ENCODE measurements around the gene SPRR3.

SPRR3 gene, protein sequence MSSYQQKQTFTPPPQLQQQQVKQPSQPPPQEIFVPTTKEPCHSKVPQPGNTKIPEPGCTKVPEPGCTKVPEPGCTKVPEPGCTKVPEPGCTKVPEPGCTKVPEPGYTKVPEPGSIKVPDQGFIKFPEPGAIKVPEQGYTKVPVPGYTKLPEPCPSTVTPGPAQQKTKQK

DNA sequence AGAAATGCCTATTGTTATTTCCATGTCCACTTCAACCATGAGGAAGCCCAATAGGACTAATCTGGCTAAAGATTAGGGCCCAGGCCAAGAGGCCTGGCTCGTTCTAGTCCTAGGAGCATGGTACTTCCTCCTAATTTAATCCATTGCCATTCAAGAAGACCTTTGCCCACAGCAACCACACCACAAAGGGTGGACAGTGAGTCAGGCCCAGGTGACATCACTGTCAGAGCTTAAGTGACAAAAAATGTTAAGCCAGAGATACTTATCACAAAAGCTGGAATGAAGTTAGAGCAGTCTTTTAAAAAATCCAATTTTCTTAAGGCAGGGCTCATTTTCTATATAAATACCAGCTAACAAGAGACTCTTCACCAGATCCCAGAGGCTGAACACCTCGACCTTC, at the start of gene SPRR3:
Gene SPRR3 (plus strand): TSS at position 368 of the 400 bp plus-strand sequence. CDS start 1,272 bp downstream, outside the sequence.
- no peak for DNase-seq

DNA sequence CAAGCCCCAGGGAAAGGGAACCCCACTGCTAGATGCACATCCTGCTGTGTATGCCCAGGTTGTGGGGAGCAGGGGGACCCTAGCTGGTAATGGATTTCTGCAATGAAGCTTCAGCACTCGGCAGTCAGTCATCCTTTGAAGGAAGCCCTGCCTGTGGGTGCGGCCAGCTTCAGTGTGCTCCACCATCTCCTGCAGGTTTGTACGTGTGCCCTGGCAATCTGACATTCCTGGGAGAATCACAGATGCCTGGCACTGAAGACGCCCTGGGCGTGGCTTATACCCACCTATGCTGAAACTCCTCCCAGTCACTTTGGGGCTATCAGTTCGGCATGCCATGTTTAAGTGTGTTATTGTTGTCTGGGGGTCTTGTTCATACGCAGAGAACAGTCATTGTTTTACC, 47.8 kb upstream of the SPRR3 start:
- no peak for DNase-seq

DNA sequence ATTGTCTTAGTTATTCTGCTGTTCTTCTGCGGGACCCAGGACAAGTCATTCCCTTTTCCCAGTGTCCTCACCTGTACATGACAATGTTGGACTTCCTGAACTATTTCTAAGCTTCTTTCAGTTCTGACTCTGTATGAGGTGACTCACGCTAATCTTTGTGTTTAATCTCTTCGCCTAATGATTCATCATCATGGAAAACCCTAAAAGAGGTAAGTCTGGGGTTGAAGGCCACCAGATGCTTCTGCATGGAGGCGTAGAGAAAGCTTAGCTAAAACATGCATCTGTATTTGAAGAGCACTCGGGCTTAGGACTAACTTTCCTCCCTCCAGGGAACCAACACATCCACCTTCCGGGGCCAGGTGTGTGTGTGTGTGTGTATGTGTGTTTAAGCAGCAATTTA, 47.1 kb upstream of the SPRR3 start:
- DNase-seq, result no peak

DNA sequence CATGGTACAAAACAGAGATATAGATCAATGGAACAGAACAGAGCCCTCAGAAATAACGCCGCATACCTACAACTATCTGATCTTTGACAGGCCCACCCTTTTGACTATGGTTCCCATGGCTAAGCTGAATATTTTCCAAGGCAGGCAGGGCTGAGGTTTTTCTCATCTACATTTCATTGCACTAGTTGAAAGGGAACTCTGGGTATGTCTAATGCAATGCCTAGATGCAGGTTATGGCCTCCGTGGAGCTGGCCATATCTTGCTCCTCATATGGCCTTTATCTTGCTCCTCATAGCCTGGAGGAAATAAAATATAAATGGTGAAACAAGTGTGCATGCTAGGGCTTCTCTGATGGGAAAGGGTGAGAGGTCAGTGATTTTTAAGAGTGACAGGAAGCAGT, 44.0 kb upstream of the SPRR3 start:
- no peak for DNase-seq

DNA sequence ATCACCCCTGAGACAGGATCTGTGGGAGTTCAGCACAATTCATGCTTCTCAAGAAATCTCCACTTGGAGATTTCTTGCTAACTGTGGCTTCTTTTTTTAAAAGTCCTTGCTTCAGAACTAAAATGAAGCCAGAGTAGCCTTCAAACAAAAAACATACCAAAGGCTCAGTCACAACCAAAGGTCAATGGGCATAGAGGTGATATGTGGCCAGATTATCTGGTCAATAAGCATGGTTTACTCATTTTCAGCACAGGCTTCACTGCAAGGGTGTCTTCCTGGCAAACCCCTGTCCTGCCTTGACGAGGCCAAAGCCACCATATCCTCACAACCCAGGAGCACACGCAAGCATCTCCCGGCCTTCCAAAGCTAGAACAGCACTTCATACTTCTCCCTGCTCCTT, 42.3 kb upstream of the SPRR3 start:
- DNase-seq, result no peak

DNA sequence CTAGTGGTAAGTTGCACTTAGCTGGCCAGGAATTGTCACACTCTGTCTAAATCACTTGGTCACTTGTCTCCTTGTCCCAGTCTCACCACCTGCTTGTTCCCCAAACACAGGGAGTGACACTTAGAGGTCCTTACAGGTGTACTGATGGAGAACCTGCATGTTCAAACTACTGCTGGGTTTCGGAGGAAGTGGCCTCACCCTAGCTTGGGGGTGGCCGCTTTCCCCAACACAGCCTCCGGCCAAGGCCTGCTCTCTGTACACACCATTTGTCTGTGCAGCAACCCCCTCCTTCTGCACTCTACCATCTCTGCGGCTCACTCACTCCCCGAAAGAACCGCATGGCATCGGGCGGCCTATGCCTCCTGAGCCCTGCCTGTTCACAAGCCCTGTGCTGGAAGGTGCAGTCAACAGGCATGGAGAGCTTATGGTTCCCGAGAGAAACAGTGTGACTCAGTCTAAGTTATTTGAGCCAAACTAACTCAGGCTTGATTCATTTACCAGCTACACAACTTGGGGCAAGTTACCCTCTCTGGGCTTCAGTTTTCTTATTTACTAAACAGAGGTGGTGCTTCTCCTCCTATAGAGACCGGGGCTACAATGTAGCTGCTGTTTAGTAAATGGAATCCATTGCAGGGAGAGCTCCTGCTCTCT, 41.6 kb upstream of the SPRR3 start:
- DNase-seq, result no peak

DNA sequence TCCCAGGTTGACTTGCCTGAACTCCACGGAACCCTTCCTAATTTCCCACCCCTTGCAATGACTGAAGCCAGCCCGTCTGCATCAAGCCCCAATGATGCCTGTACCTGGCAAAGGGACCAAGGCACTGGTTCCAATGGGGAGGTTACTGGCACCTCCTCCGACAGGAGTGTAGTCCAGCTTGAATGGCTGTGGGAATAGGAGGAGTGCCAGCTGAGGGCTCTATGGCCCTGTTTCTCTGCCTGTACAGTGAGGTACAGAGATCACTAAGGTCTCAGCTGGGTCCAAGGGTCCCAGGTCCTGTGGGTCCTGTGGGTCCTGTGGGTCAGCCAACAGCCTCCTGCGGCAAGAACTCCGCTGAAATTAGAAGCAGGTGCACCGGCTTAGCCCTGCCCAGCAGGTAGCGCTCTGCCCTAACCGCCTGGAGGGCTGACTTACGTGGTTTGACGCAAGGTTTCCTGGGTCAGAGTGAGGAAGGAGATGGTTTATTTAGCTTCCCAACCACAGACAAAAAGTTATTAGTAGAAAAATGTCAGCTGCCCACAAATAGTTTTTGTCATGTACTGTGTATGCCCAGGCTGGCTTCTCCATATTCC, 41.0 kb upstream of the SPRR3 start:
- DNase-seq, result no peak

DNA sequence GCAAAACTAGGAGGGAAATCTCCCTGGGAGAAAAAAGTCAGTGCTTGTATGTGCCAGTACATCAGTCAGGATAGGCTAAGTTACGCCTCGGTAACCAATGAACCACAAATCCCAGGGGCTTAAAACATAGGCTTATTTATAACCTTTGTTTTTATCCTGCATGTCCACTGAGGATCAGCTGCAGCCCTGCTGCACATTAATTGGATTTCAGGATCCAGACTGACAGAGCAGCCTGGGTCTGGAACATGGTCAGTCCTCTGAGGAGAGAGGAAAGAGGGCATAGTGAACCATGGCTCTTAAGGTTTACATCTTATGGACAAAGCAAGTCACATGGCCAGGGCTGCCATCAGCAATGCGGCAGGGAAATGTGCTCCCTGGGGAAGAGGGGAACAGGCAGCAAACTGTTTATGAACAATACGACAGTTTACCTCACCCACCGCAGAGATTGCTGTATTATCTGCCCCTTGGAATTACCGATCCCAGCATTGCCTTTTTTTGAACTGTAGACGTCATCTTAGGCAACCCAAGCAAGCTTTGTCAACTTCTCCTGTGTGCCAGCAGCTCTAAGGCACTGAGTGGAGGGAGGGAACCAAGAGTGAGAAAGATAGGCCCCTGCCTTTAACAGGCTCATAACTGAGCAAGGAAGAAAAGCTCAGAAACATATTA, 40.2 kb upstream of the SPRR3 start:
- no peak for DNase-seq

DNA sequence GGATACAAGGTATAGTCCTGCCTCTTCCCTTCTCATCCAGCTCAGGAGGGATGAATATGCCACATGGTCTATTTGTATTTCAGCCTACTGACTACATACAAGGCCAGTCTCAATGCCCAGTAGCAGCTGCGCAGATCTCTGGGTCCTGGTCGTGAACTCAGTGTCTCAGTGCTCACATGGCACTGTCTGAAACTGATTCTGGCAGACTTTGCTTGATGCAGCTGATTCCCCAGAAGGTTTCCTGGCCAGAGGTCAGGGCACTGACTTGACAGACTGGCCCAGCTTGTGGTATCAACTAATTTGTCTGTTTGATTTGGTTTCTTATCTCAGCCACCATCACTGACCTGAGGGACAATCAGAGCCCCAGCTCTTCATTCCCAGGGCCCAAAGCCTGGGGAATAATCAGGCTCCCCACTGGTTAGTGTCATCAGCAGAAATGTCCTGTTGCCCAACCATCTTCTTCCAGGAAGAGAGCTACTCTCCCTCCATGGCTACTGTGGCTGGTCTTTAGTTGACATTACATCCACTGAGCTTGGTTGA, 38.6 kb upstream of the SPRR3 start:
- DNase-seq, result no peak

DNA sequence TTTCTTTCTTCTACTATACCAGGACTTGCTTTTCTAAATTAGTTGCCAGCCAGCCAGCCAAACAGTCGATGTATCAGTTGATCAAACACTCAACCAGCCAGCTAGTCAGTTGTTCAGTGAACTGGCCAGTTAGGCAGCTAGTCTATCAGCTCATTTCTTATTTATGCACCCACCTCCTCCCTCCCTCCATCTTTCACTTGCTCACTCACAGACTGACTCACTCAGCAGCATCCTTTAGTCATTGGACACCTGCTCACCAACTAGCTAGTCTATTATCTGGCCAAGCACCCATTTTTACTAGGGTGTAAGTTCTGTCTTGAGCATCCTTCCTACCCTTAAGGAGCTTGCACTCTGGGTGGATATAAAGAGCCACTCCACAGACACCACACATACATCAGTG, 37.0 kb upstream of the SPRR3 start:
- DNase-seq, result no peak

DNA sequence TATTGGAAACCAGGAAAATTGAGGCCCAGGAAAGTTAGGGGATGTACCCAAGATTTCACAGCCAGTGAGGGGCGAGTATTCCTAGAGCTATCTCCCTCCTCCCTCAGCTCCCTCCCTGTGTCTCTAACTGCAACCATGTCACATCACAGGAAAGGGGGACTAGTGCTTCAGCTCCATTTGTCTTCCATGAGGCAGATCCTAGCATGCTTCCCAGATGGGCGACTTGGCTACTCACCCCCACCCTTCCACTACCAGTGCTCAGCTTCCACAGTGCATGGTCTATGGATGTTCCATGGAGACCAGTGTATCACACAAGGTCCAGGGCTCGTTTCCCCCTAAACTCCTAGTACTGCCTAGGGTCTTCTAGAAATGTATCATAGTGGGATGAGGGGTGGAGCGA, 35.7 kb upstream of the SPRR3 start:
- no peak for DNase-seq

DNA sequence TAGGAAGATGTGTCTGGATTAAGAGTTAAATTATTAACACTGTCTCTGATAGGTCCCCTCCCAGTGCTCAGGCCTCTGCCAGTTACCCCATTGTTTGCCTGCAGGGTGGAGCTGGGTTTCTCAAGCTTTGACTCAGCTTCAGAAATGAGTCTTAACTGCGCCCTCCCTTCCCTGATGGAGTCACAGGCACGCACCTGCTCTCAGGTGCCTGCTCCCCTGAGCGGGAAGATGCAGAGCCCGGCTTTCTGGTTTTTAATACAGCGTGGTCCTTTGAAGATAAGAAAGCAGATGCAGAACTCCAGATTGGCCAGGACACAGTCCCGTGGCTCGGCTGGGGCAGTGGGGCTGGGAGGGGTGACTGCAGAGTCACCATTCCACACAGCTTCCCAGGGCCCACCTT, 34.3 kb upstream of the SPRR3 start:
- no peak for DNase-seq

DNA sequence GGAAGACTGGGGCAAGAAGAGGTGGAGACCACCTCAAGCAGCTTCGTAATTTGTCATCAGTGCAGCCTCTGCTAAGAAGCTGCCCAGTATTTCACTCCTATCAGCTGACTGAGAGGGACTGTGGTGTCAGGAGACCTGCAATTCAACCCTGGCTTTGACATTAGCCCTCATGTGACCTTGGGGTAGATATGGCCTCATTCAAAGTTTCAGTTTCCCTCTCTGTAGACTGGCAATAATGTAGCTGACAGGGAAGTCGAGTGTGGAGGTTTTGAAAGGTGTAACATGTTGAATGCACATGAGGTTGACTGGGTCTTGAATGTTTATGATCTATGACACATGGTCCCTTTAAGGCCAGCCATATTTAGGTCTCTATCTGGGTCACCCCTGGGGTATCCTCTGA, 33.3 kb upstream of the SPRR3 start:
- no peak for DNase-seq

DNA sequence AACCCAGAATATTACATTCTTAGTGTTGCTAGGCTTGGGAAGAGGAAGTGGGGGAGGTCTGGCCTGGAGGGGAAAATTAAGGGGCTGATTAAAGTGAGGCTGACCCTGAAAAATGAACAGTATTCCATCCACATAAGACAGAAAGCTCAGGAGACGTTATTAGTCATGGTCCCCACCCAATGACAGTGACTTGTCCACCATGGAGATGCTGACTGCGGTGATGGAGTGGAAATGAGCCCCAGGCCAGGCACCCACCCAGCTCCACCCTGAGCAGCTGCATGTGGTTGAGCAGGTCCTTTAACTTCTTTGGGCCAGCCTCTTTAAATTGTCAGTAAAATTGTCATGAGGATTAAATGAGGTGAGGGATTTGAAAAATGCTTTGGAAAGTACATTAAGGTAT, 32.5 kb upstream of the SPRR3 start:
- no peak for DNase-seq

DNA sequence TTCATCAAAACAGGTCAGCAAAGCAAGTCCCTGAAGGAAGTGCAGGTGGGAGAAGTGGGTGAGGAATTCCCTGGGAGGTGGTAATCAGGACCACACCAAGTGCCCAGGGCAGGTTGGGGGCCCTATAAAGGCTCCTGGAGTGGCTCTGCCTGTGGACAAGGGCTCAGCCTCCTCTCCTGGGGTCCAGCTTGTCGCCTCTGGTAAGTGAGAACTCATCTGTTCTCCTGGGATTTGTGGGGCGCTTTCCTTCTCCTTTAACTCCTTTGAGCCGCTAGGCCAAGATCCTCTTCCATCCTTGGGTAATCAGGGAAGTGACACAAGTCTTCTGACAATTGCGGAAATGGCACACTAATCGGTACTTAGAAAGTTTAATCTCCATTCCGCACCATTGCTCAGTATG, 31.1 kb upstream of the SPRR3 start, which contains the start of gene SPRR4:
Gene SPRR4 (plus strand): TSS at position 154 of the 400 bp plus-strand sequence. CDS start 1,243 bp downstream, outside the sequence.
- DNase-seq, result no peak

DNA sequence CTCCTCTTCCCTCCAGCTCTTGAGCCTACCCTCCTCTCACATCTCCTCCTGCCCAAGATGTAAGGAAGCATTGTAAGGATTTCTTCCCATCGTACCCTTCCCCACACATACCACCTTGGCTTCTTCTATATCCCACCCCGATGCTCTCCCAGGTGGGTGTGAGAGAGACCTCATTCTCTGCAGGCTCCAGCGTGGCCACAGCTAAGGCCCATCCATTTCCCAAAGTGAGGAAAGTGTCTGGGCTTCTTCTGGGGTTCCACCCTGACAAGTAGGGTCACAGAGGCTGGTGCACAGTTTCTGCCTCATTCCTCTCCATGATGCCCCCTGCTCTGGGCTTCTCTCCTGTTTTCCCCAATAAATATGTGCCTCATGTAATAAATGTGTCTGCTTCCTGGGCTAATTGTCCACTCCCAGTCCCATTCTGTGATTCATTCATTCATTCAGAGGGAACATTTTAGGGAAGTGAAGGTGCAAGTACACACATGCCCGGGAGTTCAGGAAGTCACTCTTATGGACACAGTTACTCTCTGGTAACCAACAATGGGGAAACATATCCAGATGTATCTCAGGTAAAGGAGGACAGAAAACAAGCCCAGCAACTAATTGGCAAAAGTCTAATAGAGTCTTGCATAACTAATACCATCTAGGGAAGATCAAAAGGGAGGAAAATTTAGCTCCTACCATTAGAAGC, 29.2 kb upstream of the SPRR3 start:
- DNase-seq, result no peak

DNA sequence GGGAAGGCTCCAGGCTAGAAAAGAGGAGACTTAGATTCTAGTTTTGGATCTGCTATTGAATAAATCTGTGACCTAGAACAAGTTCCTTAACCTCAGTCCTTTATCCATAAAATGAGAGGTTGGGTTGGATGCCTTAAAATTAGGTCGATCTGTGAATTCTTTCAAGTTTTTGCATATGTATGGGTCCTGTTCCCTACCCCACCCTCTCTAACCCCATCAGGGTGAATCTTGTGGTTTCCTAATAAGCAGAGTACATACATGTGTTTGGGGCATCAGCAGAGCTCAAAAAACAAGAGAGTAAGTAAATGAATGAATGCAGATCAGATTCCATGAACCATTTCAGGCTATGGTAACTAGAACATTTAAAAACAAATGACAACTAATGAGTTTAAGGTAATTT, 24.9 kb upstream of the SPRR3 start:
- no peak for DNase-seq

DNA sequence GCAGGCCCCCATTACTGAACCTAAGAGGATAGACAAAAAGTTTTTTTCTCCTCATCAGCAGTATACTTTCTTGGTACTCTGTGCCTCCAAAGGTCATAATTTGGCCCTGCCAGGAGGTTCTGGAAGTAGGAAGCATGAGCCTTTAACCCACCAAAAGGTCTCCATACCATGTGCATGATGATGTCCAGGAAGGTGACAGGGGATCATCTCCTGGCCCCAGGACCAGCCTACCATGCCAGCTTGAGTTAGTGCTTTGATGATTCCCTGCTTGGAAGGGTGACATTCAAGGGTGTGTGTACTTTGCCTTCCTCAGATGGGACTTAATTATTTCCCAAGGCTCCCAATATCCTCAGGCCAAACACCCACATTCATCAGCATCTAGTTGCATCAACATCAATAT, 23.9 kb upstream of the SPRR3 start:
- no peak for DNase-seq

DNA sequence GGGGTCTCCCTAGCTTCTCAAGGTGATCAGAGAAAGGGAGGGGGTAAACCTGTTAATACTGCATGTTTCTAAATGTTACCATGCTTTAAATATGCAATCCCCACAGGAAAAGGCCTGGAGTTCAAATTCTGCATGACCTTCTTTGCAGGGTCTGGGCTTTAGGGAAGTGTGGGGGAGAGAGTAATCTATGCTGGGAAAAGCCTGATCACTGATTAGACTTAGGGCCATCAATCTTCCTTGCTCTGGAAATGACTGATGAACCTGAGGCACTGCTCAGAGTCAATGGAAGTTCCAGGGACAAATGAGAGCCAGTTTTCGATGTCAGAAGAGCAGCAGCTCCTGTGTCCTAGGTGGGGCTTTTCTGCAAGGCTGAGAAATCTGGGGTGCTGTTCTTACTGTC, 20.9 kb upstream of the SPRR3 start:
- DNase-seq, result no peak

DNA sequence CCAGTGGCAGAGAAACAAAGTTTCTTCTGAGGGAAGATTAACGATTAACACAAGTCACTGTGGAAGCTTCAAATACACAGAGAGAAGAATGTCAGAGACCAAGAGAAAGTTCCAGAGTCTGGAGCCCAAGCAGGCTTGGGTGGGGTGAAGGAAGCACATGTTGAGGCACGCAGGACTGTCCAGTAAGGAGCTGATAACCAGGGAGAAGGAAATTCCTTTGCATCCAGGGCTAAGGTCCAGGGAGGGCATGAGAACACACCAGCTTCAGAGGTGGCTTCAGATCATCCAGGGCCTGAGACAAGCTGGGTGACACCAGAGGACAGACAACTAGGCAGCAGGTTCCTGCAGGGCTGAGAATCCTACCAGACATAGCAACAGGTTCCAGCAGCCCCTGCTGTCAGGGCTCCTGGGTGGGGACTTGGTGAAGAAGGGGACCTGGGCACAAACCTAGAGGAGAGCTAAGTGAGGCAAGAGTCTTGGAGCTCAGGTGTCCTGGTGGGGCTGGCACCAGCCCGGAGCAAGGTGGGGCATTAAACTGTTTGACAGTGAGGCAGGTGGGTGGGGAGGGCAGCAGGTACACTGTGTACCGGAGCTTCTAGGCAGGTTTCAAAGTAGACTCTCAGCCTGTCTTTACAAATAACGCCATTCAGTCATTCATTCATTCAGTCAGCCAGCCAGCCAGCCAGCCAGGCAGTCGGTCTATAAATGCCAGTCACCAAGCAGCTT, 20.2 kb upstream of the SPRR3 start:
- DNase-seq, result no peak

DNA sequence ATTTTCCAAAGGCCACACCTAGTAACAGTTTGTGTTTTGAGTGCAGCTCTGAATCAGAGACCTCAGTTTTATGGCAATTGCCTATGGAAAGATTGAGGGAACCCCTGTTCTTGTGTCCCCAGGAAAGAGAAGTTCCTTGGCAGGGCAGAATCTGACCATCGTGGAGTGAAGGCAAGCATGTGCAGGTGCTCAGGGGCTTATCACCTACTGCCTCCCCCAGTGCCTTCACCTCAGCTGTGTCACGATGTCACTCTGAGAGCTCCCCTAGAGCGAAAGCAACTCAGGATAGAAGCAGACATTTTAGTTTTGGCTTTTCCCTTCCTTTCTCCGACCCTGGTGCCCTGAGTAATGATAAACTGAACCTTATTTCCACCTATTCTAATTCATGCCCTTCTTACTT, 19.5 kb upstream of the SPRR3 start:
- DNase-seq, result no peak

DNA sequence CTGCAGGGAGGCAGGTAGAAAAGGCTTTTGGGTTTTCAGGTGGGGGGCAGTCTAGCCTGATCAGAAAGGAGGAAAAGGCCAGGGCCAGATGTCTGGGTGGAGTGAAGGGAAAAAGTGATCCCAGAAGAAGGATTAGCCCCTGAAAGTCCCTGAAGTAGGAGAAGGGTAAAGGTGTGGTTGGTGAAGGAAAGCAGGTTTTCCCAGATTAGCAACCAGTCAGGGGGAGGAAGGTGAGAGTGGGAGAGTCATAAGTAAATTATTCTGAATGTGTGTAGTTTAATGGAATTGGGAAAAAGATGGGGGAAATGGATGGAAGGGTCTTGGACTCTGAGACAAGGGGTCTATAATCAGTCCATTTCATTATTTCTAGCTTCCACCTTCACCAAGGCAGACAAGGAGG, 18.3 kb upstream of the SPRR3 start:
- no peak for DNase-seq

DNA sequence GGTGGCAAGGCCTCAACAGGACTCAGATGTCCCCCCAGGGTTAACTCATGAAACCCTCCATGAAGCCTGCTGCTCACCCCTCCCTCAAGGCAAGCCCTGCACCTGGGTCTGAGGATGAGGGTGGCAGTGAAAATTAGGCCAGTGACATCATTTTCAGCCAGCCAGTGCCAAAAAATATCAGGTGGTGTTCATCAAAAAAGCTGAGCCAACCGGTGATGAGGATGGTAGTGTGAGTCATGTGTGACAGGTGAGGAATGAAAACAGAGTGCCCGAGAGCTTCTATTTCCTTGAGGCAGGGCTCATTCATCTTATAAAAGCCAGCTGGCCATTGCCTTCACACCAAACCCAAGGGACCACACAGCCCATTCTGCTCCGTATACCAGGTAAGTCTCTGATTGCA, 17.8 kb upstream of the SPRR3 start, which contains the start of gene SPRR1A:
Gene SPRR1A (plus strand): TSS at position 339 of the 400 bp plus-strand sequence. CDS start 1,150 bp downstream, outside the sequence.
- no peak for DNase-seq

All from NCI-H446 treated with DMSO at 0.1 percent for 48 hours (cell line).